RWPE1 (cell line): ENCODE results near the gene CEP128.

ENCODE experiments used
- CTCF ChIA-PET: fragments of 350-600 bp; sonication (Branson Sonifier 250); formaldehyde crosslinking; extraction: SDS; loops from one replicate; lab custom pipeline; 2021; lab: Yijun Ruan, JAX
- POLR2A ChIA-PET: fragments of 400-600 bp; formaldehyde crosslinking; extraction: SDS; loops from one replicate; lab custom pipeline; 2020; ENCODE audit warnings: antibody characterized with exemption; ENCODE audit not compliant: low non-redundant PET; lab: Yijun Ruan, JAX
- DNase-seq: peaks from one replicate; pipeline ENCODE4 v3.0.0; 2012; ENCODE audit warnings: low spot score
- H3K27ac ChIP-seq: fragments of 450-650 bp; 2 replicates; pipeline ENCODE4 v1.5.1; 2017
- TF ChIP-seq, protein P1 (sequence below): fragments of 450-650 bp; conservative IDR thresholded peaks from 2 replicates; pipeline ENCODE4 v1.5.1; 2017; ENCODE audit warnings: low read depth, mild to moderate bottlenecking

Gene CEP128

DNA sequence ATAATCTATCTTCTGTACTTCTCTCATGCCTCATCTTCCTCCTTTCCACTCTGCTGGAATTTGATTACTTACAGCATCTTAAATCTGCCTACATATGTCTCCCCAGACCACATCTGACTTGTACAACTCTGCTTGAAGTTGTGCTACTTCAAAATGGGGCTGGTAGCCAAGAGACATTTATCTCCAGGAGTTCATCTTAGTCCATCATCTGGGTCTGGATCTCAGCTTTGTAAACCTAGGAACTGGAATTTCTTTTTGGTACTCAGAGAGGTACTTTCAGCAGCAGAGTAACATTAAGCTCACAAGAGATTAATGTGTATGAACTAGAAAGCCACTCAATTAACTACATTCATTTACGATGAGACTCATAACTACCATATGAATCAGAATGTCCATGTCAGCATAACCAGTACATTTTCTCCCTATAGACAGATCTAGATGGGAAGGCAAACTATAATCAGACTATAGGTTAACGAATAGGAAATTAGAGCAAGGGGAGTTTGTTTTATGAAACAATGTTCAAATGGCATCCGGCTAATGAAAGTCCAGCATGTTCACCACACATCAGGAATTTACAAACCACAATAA is 178.8 kb downstream of the CEP128 start:
- ChIA-PET POLR2A (no interaction called here), CTCF (no interaction called here)
- H3K27ac ChIP-seq: no peak overlapping the region
- TF ChIP-seq, protein P1, sequence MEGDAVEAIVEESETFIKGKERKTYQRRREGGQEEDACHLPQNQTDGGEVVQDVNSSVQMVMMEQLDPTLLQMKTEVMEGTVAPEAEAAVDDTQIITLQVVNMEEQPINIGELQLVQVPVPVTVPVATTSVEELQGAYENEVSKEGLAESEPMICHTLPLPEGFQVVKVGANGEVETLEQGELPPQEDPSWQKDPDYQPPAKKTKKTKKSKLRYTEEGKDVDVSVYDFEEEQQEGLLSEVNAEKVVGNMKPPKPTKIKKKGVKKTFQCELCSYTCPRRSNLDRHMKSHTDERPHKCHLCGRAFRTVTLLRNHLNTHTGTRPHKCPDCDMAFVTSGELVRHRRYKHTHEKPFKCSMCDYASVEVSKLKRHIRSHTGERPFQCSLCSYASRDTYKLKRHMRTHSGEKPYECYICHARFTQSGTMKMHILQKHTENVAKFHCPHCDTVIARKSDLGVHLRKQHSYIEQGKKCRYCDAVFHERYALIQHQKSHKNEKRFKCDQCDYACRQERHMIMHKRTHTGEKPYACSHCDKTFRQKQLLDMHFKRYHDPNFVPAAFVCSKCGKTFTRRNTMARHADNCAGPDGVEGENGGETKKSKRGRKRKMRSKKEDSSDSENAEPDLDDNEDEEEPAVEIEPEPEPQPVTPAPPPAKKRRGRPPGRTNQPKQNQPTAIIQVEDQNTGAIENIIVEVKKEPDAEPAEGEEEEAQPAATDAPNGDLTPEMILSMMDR: no peak
- no peak for DNase-seq

DNA sequence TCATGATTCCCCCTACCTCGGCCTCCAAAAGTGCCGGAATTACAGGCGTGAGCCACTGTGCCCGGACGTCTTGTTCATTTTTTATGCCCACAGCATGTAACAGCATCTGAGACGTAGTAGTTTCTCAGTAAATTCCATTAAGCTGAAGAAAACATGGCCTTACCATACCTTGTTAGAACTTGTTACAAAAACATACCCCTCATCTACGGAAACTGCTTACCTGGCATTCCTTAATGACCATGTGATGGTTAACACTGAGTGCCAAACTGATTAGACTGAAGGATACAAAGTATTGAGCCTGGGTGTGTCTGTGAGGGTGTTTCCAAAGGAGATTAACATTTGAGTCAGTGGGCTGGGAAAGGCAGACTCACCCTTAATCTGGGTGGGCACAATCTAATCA is 186.8 kb downstream of the CEP128 start:
- DNase-seq: no peak
- no peak overlapping the region for H3K27ac ChIP-seq
- TF ChIP-seq, protein P1: no peak
- POLR2A ChIA-PET: no interaction called here
- CTCF ChIA-PET: no interaction called here

DNA sequence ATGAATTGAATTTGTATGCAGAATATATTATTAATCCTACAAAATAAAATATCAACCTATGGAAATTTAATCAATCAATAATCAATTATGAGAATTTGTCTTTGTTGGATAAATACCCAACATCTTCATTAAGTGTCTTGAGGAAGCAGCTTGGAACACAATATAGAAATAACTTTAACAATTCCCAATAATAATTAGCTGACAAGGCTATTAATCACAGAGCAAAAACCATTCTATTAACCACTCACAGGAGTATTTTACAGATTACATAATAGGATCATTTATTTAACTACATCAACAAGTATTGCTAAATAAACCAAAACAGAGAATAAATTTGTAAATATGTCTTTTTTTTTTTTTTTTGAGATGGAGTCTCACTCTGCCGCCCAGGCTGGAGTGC is 190.3 kb downstream of the CEP128 start:
- ChIA-PET POLR2A (no interaction called here), CTCF (no interaction called here)
- TF ChIP-seq, protein P1: no peak
- DNase-seq: no peak
- no peak overlapping the region for H3K27ac ChIP-seq

DNA sequence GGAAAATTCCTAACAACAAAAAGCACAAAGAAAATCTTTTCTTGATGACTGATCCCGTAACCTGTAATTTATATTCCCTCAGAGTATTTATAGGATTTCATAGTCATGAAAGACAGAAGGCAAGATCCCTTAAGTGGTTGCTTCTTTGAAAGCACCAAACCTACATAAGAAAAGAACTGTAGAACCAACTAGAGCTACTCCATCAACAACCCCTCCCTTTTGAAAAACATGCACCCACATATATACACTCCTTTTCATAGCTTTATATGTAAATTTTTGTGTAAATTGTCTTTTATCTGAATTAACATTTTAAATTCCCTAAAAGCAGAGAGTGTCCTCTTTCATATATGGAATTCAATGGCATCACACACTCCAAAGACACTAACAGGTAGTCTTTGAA is 215.3 kb downstream of the CEP128 start:
- no peak for DNase-seq
- H3K27ac ChIP-seq: no peak overlapping the region
- CTCF ChIA-PET: interaction anchor here (0.6 kb wide), 1 partner anchor 137 kb away, joined by 3 read pairs; no protein-coding TSS in a partner anchor
- TF ChIP-seq, protein P1: no peak
- POLR2A ChIA-PET: no interaction called here

DNA sequence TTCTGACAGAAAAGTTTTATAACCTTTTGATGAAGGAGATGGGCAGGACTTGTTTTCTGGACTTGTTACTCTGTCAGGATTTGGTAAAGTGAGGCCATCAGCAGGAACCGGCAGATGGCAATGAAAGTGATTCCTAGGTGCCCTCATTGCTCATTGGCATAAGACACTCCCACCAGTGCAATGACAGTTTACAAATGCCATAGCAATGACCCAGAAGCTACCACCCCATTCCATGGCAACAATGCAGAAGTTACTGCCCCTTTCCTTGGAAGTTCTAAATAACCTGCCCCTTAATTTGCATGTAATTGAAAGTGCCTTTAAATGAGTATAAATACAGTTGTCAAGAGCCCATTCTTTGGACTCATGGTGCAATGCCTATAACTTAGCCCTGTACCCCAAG is 222.6 kb downstream of the CEP128 start:
- POLR2A ChIA-PET: no interaction called here
- CTCF ChIA-PET: no interaction called here
- no peak for DNase-seq
- TF ChIP-seq, protein P1: no peak
- no peak overlapping the region for H3K27ac ChIP-seq

DNA sequence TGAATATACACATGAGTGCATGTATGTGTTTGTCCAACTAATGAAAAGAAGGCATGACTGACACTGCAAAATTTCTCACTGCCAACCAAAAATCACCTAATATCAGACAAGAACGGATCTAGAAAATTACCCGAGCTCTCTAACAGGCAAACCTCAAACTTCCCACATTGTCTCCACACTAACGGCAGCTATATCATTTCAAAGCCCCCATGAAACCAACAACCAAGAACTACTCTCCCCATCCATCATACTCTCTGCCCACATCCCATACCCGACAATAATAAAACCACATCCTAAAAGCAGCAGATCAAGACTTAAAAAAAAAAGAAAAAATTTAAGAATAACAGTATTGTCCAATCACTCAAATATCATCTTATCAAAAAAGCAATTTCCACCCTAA is 227.1 kb downstream of the CEP128 start:
- no peak overlapping the region for H3K27ac ChIP-seq
- no peak for DNase-seq
- ChIA-PET POLR2A (no interaction called here), CTCF (interaction anchor here (0.5 kb wide), 1 partner anchor 20 kb away, joined by 3 read pairs; no protein-coding TSS in a partner anchor)
- TF ChIP-seq, protein P1: no peak
